Spleen (tissue), 11 donors: ENCODE results near the gene ANKRD13A. TPM values are rescaled to one million over a fixed set of nuclear protein-coding genes. Genes with fewer than 3 reads are reported as not detected.
"Not testable (repeated sequence)": the region's sequence is repeated elsewhere in the genome, so short reads cannot be mapped to it uniquely, and the experiment has no call there.

ENCODE experiments used
- DNase-seq: peaks from one replicate; pipeline ENCODE4 v3.0.0-alpha.2; 2020
- H3K27ac ChIP-seq, 8 donors: fragments of 200-600 bp; sonication (generic) in 7 of 8; 1 replicate in 4 of 8; 2 replicates in 4 of 8; pipeline versions ENCODE4 v1.5.0 to v1.8.0; 2016 to 2021; ENCODE audit warnings: inconsistent platforms in 4 of 8, mild to moderate bottlenecking in 4 of 8, moderate library complexity in 1 of 8
- H3K27me3 ChIP-seq, 7 donors: fragments of 200-600 bp; sonication (generic) in 6 of 7; replicated peaks in 1 of 7; 1 replicate in 4 of 7; 2 replicates in 3 of 7; pipeline versions ENCODE4 v1.5.0 to v1.8.0; 2016 to 2021; ENCODE audit warnings: inconsistent platforms in 3 of 7, mild to moderate bottlenecking in 1 of 7
- H3K36me3 ChIP-seq, 6 donors: fragments of 200-600 bp; sonication (generic) in 5 of 6; 1 replicate in 4 of 6; 2 replicates in 2 of 6; pipeline versions ENCODE4 v1.5.0 to v1.8.0; 2016 to 2021; ENCODE audit warnings: inconsistent platforms in 2 of 6
- H3K4me1 ChIP-seq, 6 donors: fragments of 200-600 bp; sonication (generic) in 5 of 6; 1 replicate in 3 of 6; 2 replicates in 3 of 6; pipeline versions ENCODE4 v1.5.0 to v1.8.0; 2016 to 2021; ENCODE audit warnings: inconsistent platforms in 3 of 6
- H3K4me3 ChIP-seq, 8 donors: fragments of 200-600 bp; sonication (generic) in 7 of 8; 1 replicate in 4 of 8; 2 replicates in 4 of 8; pipeline versions ENCODE4 v1.5.0 to v1.8.0; 2016 to 2021; ENCODE audit warnings: inconsistent platforms in 4 of 8, mild to moderate bottlenecking in 4 of 8, moderate library complexity in 2 of 8
- H3K9me3 ChIP-seq, 8 donors: fragments of 200-600 bp; sonication (generic) in 7 of 8; 1 replicate in 4 of 8; 2 replicates in 4 of 8; pipeline versions ENCODE4 v1.5.0 to v1.8.0; 2016 to 2021; ENCODE audit warnings: inconsistent platforms in 4 of 8
- POLR2A ChIP-seq, 3 donors: fragments of 450-650 bp; IDR thresholded peaks; one replicate each; pipeline ENCODE4 v1.5.1; 2017; ENCODE audit warnings: antibody characterized with exemption in 3 of 3, mild to moderate bottlenecking in 1 of 3
- POLR2AphosphoS5 ChIP-seq, 3 donors: sonication (generic); formaldehyde crosslinking; IDR thresholded peaks; one replicate each; pipeline ENCODE4 v1.5.1; 2017; ENCODE audit warnings: antibody characterized with exemption in 3 of 3
- WGBS, 5 donors: extraction: QIAGEN DNeasy Blood & Tissue Kit in 3 of 5; methylation state at CpG; one replicate each; pipeline versions ENCODE4 v1.1.5 to v1.1.7; 2013 to 2018; 5-methylcytosine and 5-hydroxymethylcytosine counted together
- intact Hi-C: fragments of 100-400 bp; cut with DNase I; formaldehyde crosslinking; loops from one replicate; pipeline ENCODE4 v1.15.0; 2023; ENCODE audit warnings: low total_unique reads
- polyA plus RNA-seq, 3 donors: library from polyadenylated mRNA; stranded (reverse); fragments of 200-250 nt; gene quantifications; one replicate each; pipeline ENCODE4 v1.2.1, GENCODE V29; 2013
- total RNA-seq, 7 donors: library from RNA; depleted of rRNA in 3 of 7; stranded (reverse); fragments of >200 nt in 3 of 7; fragmentation: NEBNext Ultra II Directional in 4 of 7; extraction: Animal tissue kit (Norgen Biotek cat#: 25700) in 4 of 7; gene quantifications; one replicate each; pipeline versions ENCODE4 v1.1.0 to v1.2.1, GENCODE V29; 2016 to 2021
- TF ChIP-seq, protein P1 (sequence below), 11 experiments: fragments of 200-600 bp in 7 of 11; fragments of 450-650 bp in 4 of 11; sonication (generic) in 4 of 11; IDR thresholded peaks in 8 of 11; conservative IDR thresholded peaks in 3 of 11; 1 replicate in 7 of 11; 2 replicates in 4 of 11; pipeline versions ENCODE4 v1.4.0 to v1.8.0; 2016 to 2021; ENCODE audit warnings: antibody characterized with exemption in 11 of 11, inconsistent platforms in 4 of 11, mild to moderate bottlenecking in 1 of 11
- donor health status: healthy with polysubstance abuse.
- donor health status: DM: no; HTN: no; CAD: no; lungs with moderate emphysema.
- donor health status: DM: no; HTN: no; CAD: no.
- donor health status: Bipolar disorder and iron deficiency.
- donor health status: healthy.
- donor health status: DM: no; HTN: no; CAD: no.
- donor health status: DM: yes; HTN: yes; CAD: no.

ANKRD13A gene
- total and polyA plus RNA-seq, 10 donors = 32.9 to 134 (median 93.7) TPM

DNA sequence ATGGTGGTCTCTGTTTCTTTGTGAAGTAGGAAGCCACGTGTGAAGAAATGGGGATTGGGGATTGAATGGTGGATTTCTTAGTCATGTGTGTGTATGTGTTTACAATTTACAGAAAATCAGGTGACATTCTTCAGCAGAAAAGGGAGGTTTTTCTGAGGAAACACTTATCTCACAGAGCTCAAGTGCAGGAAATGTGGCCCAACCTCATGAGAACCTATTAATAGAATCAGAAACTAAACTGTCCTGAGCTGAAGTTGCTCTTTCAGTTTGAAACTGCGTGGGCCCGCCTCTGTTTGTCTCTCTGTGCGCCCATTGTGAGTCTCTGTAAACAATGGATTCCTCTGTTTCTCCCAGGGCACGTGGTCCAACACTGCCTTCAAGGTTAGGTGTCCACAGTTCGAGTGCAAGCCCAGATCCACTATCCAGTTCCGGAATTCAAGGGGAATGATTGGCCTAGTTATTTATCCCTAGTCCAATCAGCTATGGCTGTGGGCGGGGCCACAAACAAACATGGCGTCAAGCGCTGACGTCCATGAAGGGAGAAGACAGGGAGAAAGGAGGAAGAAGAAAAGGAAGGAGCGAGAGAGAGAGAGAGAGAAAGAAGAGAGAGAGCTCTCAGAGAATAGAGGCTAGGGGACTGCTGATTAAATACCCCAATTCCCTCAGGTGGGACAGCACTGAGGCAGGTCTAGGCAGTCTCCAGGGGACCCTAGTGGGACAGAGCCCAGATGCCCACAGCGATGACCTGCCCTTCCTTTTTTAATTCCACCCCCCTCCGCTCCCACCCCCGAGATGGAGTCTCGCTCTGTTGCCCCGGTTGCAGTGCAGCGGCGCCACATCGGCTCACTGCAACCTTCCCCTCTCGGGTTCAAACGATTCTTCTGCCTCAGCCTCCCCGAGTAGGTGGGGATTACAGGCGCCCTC lies 80.5 kb downstream of the ANKRD13A start:
- WGBS, 5 donors = 50 to 54% (median 53%) methylated on average over 24 of the region's 24 CpGs
- DNase-seq = peak; percentile 89
- intact Hi-C loops = no loop called here

DNA sequence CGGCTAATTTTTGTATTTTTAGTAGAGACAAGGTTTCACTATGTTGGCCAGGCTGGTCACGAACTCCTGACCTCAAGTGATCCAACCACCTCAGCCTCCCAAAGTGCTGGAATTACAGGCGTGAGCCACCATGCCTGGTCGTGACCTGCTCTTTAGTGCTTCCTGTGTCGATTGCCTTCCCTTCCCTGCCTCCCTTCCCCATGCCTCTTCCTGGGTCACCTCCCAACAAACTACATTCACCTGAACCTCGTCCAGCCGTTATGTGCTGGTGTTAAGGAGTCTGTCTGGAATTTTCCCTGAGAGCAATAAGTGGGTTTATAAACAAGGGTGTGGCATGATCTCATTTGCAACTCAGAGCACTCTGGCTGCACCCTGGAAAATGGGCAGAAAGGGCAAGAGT lies 81.2 kb downstream of the ANKRD13A start:
- peaks cover 7 to 26% (median 17%) of the 10 kb centered on the region in 6 donors for H3K4me1 ChIP-seq
- no peaks in the 10 kb centered on the region for H3K36me3 ChIP-seq
- peak overlapping the region in 3 of 8 donors; percentile 16 to 63 (median 21) for H3K4me3 ChIP-seq
- WGBS, 5 donors = 81 to 86% (median 85%) methylated on average over 7 of the region's 7 CpGs
- intact Hi-C loops = no loop called here
- no peaks in the 10 kb centered on the region for H3K9me3 ChIP-seq
- DNase-seq = no peak
- TF ChIP-seq, protein P1, sequence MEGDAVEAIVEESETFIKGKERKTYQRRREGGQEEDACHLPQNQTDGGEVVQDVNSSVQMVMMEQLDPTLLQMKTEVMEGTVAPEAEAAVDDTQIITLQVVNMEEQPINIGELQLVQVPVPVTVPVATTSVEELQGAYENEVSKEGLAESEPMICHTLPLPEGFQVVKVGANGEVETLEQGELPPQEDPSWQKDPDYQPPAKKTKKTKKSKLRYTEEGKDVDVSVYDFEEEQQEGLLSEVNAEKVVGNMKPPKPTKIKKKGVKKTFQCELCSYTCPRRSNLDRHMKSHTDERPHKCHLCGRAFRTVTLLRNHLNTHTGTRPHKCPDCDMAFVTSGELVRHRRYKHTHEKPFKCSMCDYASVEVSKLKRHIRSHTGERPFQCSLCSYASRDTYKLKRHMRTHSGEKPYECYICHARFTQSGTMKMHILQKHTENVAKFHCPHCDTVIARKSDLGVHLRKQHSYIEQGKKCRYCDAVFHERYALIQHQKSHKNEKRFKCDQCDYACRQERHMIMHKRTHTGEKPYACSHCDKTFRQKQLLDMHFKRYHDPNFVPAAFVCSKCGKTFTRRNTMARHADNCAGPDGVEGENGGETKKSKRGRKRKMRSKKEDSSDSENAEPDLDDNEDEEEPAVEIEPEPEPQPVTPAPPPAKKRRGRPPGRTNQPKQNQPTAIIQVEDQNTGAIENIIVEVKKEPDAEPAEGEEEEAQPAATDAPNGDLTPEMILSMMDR (IDR thresholded peaks at IDR 0.05 in 8 of 11, conservative IDR thresholded peaks at IDR 0.05 in 3 of 11) = no peak
- TF ChIP-seq POLR2A (IDR thresholded peaks at IDR 0.05) (no peak), POLR2AphosphoS5 (IDR thresholded peaks at IDR 0.05) (no peak)
- H3K27me3 ChIP-seq = no peaks in the 10 kb centered on the region
- H3K27ac ChIP-seq = peak overlapping the region in 6 of 8 donors; percentile 82 to 91 (median 86)

More for the DNA sequence above, 80.5 kb downstream of the ANKRD13A start:
- Histone ChIP-seq H3K27ac (peak overlapping the region; percentile 82 to 92 (median 86)), H3K36me3 (no peaks in the 10 kb centered on the region), H3K4me3 (peak overlapping the region in 7 of 8 donors; percentile 16 to 63 (median 22)), H3K9me3 (no peaks in the 10 kb centered on the region), H3K4me1 (peaks cover 7 to 26% (median 17%) of the 10 kb centered on the region in 6 donors), H3K27me3 (no peaks in the 10 kb centered on the region)
- TF ChIP-seq, protein P1 (IDR thresholded peaks at IDR 0.05 in 8 of 11, conservative IDR thresholded peaks at IDR 0.05 in 3 of 11) = no peak
- TF ChIP-seq POLR2AphosphoS5 (IDR thresholded peaks at IDR 0.05) = peak in 1 of 3 donors; percentile 68
- TF ChIP-seq POLR2A (IDR thresholded peaks at IDR 0.05) = peak in 1 of 3 donors; percentile 13

DNA sequence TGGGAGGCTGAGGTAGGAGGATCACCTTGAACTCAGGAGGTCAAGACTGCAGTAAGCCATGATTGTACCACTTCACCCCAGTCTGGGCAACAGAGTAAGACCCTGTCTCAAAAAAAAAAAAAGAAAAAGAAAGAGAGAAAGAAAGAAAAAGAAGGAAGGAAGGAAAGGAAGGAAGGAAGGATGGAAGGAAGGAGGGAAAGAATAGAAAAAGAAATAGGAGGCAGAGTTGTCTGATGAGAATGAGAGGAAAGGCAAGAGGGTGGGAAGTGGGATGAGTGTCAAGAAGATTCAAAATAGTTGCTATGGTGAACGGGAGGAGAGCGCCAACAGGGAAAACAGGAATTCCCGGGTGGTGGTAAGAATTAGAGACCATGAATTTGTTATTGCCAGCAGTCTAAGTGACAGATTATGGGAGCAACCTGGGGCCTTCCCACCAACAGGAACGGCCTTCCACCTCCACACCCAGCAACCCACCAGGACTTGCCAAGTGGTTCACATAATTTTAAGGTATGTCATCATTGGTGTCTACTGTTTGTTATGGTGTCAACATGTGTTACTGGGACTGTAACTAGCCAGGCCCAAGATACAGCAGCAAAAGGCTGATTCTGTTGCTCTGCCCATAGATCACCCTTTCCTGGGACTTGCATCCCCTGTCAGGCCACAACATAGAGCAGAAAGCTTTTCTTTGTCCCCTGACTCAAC lies 85.2 kb downstream of the ANKRD13A start:
- no peak overlapping the region for H3K4me3 ChIP-seq
- WGBS, 5 donors = 84 to 95% (median 90%) methylated on average over 4 of the region's 4 CpGs
- H3K36me3 ChIP-seq = no peaks in the 10 kb centered on the region
- H3K27me3 ChIP-seq = no peaks in the 10 kb centered on the region
- TF ChIP-seq POLR2A (IDR thresholded peaks at IDR 0.05) = no peak
- TF ChIP-seq, protein P1 (IDR thresholded peaks at IDR 0.05 in 8 of 11, conservative IDR thresholded peaks at IDR 0.05 in 3 of 11) = no peak
- TF ChIP-seq POLR2AphosphoS5 (IDR thresholded peaks at IDR 0.05) = no peak
- no peaks in the 10 kb centered on the region for H3K9me3 ChIP-seq
- no peak for DNase-seq
- H3K27ac ChIP-seq = no peak overlapping the region
- intact Hi-C loops = no loop called here
- peaks cover under 1 to 12% (median 8%) of the 10 kb centered on the region in 6 donors for H3K4me1 ChIP-seq

DNA sequence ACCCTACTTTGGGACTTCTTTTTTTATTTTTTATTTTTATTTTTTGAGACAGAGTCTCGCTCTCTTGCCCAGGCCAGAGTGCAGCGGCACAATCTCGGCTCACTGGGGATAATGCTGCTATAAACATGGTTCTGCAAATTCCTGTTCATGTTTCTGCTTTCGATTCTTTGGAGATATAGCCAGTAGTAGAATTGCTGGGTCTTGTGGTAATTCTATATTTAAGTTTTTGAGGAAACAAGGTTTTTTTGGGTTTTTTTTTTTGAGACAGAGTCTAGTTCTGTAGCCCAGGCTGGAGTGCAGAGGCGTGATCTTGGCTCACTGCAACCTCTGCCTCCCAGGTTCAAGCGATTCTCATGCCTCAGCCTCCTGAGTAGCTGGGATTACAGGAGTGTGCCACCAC lies 89.0 kb downstream of the ANKRD13A start:
- H3K9me3 ChIP-seq, H3K36me3 ChIP-seq, H3K27me3 ChIP-seq, intact Hi-C loops, H3K4me1 ChIP-seq, H3K4me3 ChIP-seq, DNase-seq: not testable (repeated sequence)
- 33 to 50% (median 42%) methylated on average over 6 of the region's 6 CpGs for WGBS, 5 donors
- peak overlapping the region in 4 of 8 donors; percentile 10 to 59 (median 41) for H3K27ac ChIP-seq
